ENCODE measurements around the gene CES1.

- TF ChIP-seq CTCF (IDR thresholded peaks at IDR 0.05) (no peak), EP300 (IDR thresholded peaks at IDR 0.05) (no peak)
Measured at GRCh38 chr16:55773859-55774549, 58.9 kb downstream of the CES1 start.
